ENCODE data around the gene WDR91.
"Not testable (repeated sequence)": the region's sequence is repeated elsewhere in the genome, so short reads cannot be mapped to it uniquely, and the experiment has no call there.

Gene WDR91

DNA sequence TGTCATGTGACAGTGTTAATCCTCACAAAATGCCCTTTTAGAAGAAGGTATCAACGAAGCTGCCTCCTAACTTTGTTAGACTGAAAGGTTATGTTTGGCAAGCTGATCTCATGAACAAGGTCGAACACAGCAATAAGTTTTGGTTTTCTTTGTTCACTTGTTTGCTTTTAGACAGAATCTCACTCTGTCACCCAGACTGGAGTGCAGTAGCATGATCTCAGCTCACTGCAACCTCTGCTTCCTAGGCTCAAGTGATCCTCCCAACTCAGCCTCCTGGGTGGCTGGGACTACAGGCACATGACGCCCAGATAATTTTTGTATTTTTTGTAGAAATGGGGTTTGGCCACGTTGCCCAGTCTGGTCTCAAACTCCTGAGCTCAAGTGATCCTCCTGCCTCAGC lies 23.4 kb upstream of the WDR91 start:
- DNase-seq (ENCODE audit: extremely low spot score, insufficient read length, low read depth), result no peak
- FAIRE-seq, result no peak

- FAIRE-seq; DNase-seq (ENCODE audit: extremely low spot score, insufficient read length, low read depth): not testable (repeated sequence)
Measured at GRCh38 chr7:135234095-135234494, 22.8 kb upstream of the WDR91 start.

- no peak for FAIRE-seq
Measured at GRCh38 chr7:135233570-135233969, 22.2 kb upstream of the WDR91 start, which contains the start of gene STRA8. STRA8 (plus strand) TSS chr7:135233838; CDS start chr7:135240525, 6,687 bp downstream.

DNA sequence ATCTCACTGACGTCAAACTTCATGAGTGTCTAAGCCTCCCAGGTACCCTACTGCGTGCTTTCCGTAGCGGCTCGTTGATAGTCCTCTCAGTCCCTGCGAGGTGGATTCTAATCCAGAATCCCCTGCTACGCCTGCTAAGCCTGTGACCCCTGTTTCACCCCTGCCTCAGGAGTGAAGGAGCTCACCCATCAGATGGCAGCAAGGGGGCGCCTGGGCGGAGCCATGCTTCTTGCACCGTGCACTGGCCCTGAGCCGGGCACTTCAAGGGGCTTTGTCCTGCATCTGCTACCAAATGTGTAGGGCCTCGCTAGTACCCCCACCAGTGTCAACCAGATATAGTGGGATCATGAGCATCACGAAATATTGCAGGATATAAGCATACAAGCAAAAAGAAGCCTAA lies 21.4 kb upstream of the WDR91 start:
- FAIRE-seq, result no peak

More at GRCh38 chr7:135233570-135233969, 22.2 kb upstream of the WDR91 start, which contains the start of gene STRA8:
- no peak for DNase-seq (ENCODE audit: extremely low spot score, insufficient read length, low read depth)

DNA sequence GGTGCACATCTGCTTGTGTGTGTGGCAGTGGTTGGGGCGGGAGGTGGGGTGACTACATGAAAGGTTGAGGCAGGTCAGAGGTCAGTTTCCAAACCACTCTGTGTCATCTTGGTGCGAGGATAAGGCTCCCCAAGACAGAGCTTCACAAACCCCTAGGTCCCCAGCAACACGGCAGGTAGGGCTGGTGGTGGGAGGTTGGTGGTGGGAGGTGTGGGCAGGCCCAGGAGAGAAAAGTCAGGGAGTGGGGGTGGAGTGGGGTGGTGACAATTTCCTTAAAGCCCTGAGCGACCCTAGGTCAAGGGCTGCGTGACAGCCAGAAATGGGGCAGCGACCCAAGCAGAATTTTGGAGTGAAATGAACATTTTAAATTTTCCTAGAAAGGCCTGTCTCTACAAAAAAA lies 20.8 kb upstream of the WDR91 start:
- DNase-seq (ENCODE audit: extremely low spot score, insufficient read length, low read depth) (no peak), FAIRE-seq (no peak)

More for the DNA sequence above, 21.4 kb upstream of the WDR91 start:
- DNase-seq (ENCODE audit: extremely low spot score, insufficient read length, low read depth), result no peak

GRCh38 chr7:135231686-135232085 lies 20.4 kb upstream of the WDR91 start:
- no peak for FAIRE-seq
- DNase-seq (ENCODE audit: extremely low spot score, insufficient read length, low read depth), result no peak

GRCh38 chr7:135224027-135224426 lies 12.7 kb upstream of the WDR91 start:
- FAIRE-seq (peak; percentile 79), DNase-seq (ENCODE audit: extremely low spot score, insufficient read length, low read depth) (no peak)

DNA sequence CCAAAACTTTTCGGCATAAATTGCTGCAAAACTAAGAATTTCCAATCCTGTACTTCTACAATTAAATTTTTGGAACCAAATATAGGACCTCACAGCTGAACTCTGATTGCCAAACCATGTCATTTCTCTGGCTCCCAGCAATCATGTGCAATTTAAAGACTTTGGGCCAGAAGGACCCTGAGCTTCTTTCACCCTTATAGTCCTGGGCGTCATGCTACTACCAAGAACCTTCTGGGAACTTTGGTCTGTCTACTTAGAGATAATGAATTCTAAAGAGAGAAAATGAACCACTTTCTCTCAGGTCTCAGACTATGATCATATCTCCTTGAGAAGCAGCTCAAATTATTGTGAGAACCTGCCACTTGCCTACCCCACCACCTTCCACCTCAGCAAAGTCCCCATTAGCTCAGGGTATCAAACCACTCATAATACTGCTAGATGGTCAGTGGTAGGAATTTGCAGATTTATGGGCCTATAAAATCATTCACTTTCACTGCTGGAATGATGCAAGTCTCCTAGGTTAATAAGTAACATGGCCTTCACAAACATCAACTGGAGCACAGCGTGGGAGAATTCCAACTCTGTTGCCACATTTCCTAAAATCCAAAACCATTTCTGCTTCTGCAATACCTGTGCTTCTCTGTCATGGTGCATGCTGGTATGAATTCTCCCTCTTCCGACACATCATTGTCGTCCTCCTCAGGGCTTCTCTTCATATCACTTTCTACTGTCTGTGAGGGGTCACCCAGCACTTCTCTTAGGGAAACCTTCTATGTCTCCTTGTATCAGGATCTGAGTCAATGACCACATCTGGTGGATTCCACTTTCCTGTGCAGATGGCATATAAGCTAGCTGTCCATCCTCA lies 6.6 kb upstream of the WDR91 start:
- DNase-seq (ENCODE audit: extremely low spot score, insufficient read length, low read depth), result no peak
- FAIRE-seq, result no peak

- DNase-seq (ENCODE audit: extremely low spot score, insufficient read length, low read depth), result no peak
- no peak for FAIRE-seq
Measured at GRCh38 chr7:135215698-135216097, 4.4 kb upstream of the WDR91 start.

DNA sequence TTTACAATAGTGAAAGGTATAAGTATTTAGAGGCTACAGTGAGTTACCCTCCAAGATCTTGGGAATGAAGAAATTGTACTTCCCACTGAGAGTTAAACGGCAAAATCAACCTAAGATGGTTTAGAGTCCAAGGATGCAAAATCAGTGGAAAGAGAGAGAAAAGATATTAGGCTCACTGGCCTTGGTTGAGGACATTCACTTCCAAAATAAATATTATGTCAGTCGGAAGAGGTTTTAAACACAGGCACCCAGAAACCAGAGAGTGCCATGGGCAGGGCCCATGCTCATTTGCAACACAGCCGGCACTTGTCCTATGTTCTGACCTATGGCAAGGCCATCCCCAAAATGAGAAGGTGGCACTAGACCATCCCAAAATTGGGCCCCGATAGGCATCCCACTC lies 3.9 kb upstream of the WDR91 start:
- DNase-seq (ENCODE audit: extremely low spot score, insufficient read length, low read depth) (no peak), FAIRE-seq (no peak)

- DNase-seq (ENCODE audit: extremely low spot score, insufficient read length, low read depth) (no peak), FAIRE-seq (no peak)
Measured at GRCh38 chr7:135213831-135214230, 2.5 kb upstream of the WDR91 start.

GRCh38 chr7:135211946-135212685 lies 790 bp upstream of the WDR91 start:
- DNase-seq (ENCODE audit: extremely low spot score, insufficient read length, low read depth); FAIRE-seq: not testable (repeated sequence)

GRCh38 chr7:135210888-135211178 lies 493 bp downstream of the WDR91 start:
- DNase-seq (ENCODE audit: extremely low spot score, insufficient read length, low read depth) (no peak), FAIRE-seq (no peak)

- DNase-seq (ENCODE audit: extremely low spot score, insufficient read length, low read depth), result no peak
- FAIRE-seq, result no peak
Measured at GRCh38 chr7:135209225-135209834, 2.0 kb downstream of the WDR91 start.

DNA sequence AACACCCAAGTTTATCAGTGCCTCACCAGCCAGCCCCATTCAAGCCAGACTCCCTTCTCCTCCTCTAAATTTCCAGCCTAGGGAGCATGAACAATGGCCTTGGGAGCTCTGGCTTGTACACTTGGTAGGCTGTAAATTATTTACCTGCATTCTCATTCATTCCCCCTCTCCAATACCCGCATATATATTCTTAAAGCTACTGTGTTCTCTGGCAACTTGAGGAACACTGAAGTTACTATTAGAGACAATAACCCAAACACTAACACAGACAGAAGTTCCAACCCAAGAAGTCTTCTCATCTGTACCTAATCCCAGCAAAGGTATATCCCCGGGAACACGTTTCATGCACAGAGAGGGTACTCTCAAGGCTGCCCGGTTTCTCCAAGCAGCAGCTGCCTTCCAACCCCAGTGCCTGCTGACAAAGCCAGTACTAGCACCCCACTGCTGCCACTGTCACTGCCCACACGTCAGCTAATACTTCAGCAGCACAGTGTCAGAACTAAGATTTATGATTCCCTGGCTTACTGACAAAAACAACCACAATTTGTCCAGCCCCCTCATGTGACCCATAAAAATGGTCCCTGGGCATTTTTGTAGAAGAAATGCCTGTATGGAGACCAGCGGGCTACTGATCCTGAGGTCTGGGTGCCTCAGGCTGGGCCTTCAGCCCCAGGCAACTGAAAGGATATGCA lies 3.1 kb downstream of the WDR91 start:
- peak; percentile 41 for FAIRE-seq
- no peak for DNase-seq (ENCODE audit: extremely low spot score, insufficient read length, low read depth)

DNA sequence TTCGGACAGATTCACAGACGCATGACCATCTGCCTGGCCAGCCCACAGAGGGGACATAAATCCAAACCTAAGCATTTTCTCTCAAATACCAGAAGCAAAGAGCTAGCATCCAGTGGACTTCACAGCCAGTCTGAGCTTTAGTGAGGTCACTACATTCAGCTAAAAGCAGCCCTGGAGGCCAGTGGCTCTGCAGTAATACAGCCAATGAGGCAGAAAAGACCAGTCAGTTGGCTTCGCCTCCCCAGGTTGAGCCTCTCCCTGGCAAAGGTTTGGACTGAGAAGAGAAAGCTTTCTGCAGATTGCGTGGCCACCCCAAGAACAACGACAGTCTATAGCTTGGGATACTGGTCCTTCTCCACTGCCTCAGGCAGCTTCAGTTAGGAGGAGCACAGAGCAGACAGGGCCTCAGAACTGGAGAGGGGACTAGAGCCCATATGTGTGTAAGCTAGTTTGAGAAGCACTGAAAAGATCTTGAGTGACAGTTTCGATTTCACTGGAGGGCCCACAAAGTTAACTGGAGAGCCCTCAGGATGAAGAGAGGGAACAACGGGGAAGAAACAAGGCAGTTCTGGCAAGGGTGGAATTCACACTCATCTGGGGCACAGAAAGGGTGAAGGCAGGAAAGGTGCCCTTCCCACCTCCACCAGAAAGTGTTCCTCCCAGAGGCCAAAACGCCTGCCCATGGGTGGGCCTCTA lies 3.8 kb downstream of the WDR91 start:
- DNase-seq (ENCODE audit: extremely low spot score, insufficient read length, low read depth), result no peak
- FAIRE-seq, result no peak

DNA sequence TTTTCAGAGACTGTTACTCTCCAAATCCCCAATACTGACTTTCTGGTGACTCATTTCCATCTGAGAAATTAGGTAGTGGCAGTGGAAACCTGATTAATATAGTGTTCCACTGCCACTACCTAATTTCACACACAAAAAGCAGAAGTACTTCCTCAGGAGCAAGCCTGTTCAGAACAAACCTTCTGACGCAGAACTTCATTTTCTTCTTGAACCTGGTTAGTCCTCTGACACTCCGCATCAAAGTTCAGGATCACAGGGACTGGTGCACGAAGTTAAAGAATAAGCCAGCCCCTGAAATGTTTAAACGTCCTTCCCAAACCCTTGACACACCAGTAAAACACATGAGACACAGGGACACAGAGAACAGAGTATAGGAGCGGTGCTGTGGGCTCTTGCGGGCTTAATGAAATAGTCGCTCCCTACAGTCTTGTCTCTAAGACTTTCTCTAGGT lies 4.4 kb downstream of the WDR91 start:
- peak; percentile 87 for FAIRE-seq
- peak; percentile 33 for DNase-seq (ENCODE audit: extremely low spot score, insufficient read length, low read depth)

DNA sequence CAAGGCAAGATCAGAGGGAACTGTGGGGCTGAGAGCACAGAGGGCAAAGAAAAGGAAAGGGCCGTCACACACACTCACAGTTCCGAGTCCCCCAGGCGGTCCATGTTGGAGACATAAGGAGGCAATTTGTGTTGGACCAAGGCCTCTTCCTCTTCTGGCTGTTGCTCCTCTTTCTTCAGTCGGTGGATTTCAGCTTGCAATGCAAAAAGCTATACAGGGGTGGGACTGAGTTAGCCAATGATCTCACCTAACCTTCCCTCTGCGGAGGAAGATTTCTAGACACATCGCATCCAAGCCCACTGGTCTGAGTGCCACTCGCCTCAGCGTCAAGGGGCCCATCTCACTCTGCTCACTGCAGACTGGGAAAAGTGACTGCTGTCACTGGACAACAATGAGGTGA lies 5.5 kb downstream of the WDR91 start:
- no peak for DNase-seq (ENCODE audit: extremely low spot score, insufficient read length, low read depth)
- no peak for FAIRE-seq

- FAIRE-seq (no peak), DNase-seq (ENCODE audit: extremely low spot score, insufficient read length, low read depth) (no peak)
Measured at GRCh38 chr7:135204876-135205275, 6.5 kb downstream of the WDR91 start.

GRCh38 chr7:135204341-135204749 lies 7.0 kb downstream of the WDR91 start:
- FAIRE-seq (no peak), DNase-seq (ENCODE audit: extremely low spot score, insufficient read length, low read depth) (no peak)
